Immature natural killer cell (primary cell): ENCODE data around the gene FLAD1. TPM values are rescaled to one million over a fixed set of nuclear protein-coding genes. Genes with fewer than 3 reads are reported as not detected.
"Not testable (repeated sequence)": the region's sequence is repeated elsewhere in the genome, so short reads cannot be mapped to it uniquely, and the experiment has no call there.

ENCODE experiments used
- DNase-seq, 3 donors: peaks; one replicate each; pipeline ENCODE4 v3.0.0; 2022; ENCODE audit warnings: mixed read lengths in 1 of 3
- H3K27ac Mint-ChIP-seq, 6 donors: one replicate each; pipeline ENCODE4 v1.8.0; 2020; ENCODE audit warnings: mixed read lengths in 6 of 6, mild to moderate bottlenecking in 5 of 6, inconsistent platforms in 4 of 6, moderate library complexity in 3 of 6
- H3K27me3 Mint-ChIP-seq, 3 donors: one replicate each; pipeline ENCODE4 v1.8.0; 2020 to 2021; ENCODE audit warnings: low read depth in 3 of 3, mild to moderate bottlenecking in 3 of 3, mixed read lengths in 3 of 3, moderate library complexity in 3 of 3, inconsistent platforms in 1 of 3
- H3K36me3 Mint-ChIP-seq, 3 donors: one replicate each; pipeline ENCODE4 v1.8.0; 2020; ENCODE audit warnings: mixed read lengths in 3 of 3, inconsistent platforms in 2 of 3, mild to moderate bottlenecking in 2 of 3
- H3K4me1 Mint-ChIP-seq, 2 donors: one replicate each; pipeline ENCODE4 v1.8.0; 2020; ENCODE audit warnings: inconsistent platforms in 2 of 2, mild to moderate bottlenecking in 2 of 2, mixed read lengths in 2 of 2, moderate library complexity in 1 of 2
- H3K4me3 Mint-ChIP-seq, 5 donors: one replicate each; pipeline ENCODE4 v1.8.0; 2020; ENCODE audit warnings: mild to moderate bottlenecking in 5 of 5, mixed read lengths in 5 of 5, inconsistent platforms in 3 of 5, moderate library complexity in 3 of 5
- H3K9me3 Mint-ChIP-seq, 6 donors: one replicate each; pipeline ENCODE4 v1.8.0; 2020; ENCODE audit warnings: mild to moderate bottlenecking in 6 of 6, mixed read lengths in 6 of 6, inconsistent platforms in 4 of 6, moderate library complexity in 3 of 6
- polyA plus RNA-seq, 3 donors: library from polyadenylated mRNA; unstranded; fragments of 300-500 nt; fragmentation: Illumina TruSeq; gene quantifications; one replicate each; pipeline ENCODE4 v1.2.3, GENCODE V29; 2021

The FLAD1 gene
- polyA plus RNA-seq, 3 donors from 2014 or later, result 40.9 to 99.7 (median 41.7) TPM

GRCh38 chr1:154975409-154976059 lies 7.6 kb upstream of the FLAD1 start:
- DNase-seq, result peak; percentile 65 to 68 (median 65)
- Mint-ChIP-seq H3K27ac (no peak overlapping the region), H3K36me3 (no peaks in the 10 kb centered on the region), H3K4me1 (peaks cover 0 to 22% of the 10 kb centered on the region in 2 donors), H3K27me3 (peaks cover 0 to 1% (median 0%) of the 10 kb centered on the region in 3 donors), H3K4me3 (no peak overlapping the region), H3K9me3 (no peaks in the 10 kb centered on the region)

DNA sequence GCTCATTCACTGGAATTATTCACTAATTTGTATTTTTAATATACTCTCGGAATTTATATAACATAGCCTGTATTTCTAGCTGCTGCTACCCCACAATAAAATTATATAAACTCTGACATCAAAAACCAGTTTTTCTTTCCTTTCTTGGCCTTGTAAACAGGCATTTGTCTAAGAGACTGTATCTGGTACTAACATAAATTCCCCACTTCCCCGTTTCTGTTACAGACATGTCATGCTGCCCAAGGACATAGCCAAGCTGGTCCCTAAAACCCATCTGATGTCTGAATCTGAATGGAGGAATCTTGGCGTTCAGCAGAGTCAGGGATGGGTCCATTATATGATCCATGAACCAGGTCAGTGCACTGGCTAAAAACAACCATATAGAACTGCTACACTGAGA lies 5.4 kb upstream of the FLAD1 start:
- not testable (repeated sequence) for H3K27me3 Mint-ChIP-seq, H3K4me1 Mint-ChIP-seq, H3K36me3 Mint-ChIP-seq, DNase-seq, H3K9me3 Mint-ChIP-seq
- peak overlapping the region in 2 of 6 donors; percentile 50 to 61 for H3K27ac Mint-ChIP-seq
- H3K4me3 Mint-ChIP-seq, result peak overlapping the region in 2 of 5 donors; percentile 22 to 54

GRCh38 chr1:154978360-154978759 lies 4.8 kb upstream of the FLAD1 start:
- H3K36me3 Mint-ChIP-seq, result no peaks in the 10 kb centered on the region
- H3K4me3 Mint-ChIP-seq, result no peak overlapping the region
- peaks cover 0 to 2% of the 10 kb centered on the region in 2 donors for H3K4me1 Mint-ChIP-seq
- no peaks in the 10 kb centered on the region for H3K9me3 Mint-ChIP-seq
- no peaks in the 10 kb centered on the region for H3K27me3 Mint-ChIP-seq
- no peak overlapping the region for H3K27ac Mint-ChIP-seq
- DNase-seq, result no peak

- Mint-ChIP-seq H3K4me1 (peaks cover 0 to 2% of the 10 kb centered on the region in 2 donors), H3K27ac (no peak overlapping the region), H3K27me3 (no peaks in the 10 kb centered on the region), H3K4me3 (no peak overlapping the region), H3K36me3 (no peaks in the 10 kb centered on the region), H3K9me3 (no peaks in the 10 kb centered on the region)
- DNase-seq, result no peak
Observed at GRCh38 chr1:154982341-154982740, 803 bp upstream of the FLAD1 start.

DNA sequence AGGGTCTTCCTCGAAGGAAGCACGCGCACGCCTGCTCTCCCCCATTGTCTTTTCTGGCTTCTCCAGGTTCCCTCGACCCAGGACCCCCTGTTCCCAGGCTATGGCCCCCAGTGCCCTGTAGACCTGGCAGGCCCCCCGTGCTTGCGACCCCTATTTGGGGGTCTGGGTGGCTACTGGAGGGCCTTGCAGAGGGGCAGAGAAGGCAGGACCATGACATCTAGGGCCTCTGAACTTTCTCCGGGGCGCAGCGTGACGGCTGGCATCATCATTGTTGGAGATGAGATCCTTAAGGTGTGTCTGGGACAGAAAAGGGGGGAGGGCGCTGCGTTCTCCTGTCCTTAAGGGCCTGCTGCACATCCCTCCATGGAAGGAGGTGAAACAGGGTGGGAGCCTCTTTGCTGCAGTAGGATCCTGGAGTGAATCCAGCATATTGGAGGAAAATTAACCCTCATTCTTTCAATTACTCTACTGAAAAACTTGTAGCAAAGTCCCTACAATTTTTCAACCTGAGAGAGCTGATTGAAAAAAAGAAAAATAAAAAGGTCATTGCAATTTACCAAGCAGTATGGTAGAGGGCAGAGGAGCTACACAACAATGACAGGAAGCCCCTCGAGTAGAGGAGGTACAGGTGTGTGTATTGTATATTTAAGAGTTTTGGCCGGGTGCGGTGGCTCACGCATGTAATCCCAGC lies 777 bp downstream of the FLAD1 start:
- no peak for DNase-seq
- Mint-ChIP-seq H3K27ac (peak overlapping the region in 1 of 6 donors; percentile 82), H3K9me3 (no peaks in the 10 kb centered on the region), H3K4me3 (no peak overlapping the region), H3K27me3 (peaks cover 0 to under 1% (median 0%) of the 10 kb centered on the region in 3 donors), H3K4me1 (peaks cover 2 to 9% of the 10 kb centered on the region in 2 donors), H3K36me3 (peaks cover 0 to 10% (median 1%) of the 10 kb centered on the region in 3 donors)

DNA sequence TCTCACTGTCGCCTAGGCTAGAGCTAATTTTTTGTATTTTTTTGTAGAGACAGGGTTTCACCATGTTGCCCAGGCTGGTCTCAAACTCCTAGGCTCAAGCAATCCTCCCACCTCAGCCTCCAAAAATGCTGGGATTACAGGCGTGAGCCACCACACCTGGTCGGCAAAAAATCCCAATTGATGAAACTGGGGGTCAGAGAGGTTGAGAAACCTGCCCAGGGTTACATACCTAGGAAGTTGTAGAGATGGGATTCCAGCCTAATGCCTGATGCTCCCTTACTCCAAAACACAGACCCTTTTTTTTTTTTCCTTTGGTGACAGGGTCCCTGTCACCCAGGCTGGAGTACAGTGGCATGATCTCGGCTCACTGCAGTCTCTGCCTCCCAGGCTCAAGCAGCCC lies 3.6 kb downstream of the FLAD1 start:
- not testable (repeated sequence) for DNase-seq, H3K4me3 Mint-ChIP-seq, H3K27me3 Mint-ChIP-seq, H3K27ac Mint-ChIP-seq, H3K9me3 Mint-ChIP-seq
- H3K4me1 Mint-ChIP-seq, result peaks cover 6 to 19% of the 10 kb centered on the region in 2 donors
- peaks cover 0 to 17% (median 3%) of the 10 kb centered on the region in 3 donors for H3K36me3 Mint-ChIP-seq

- Mint-ChIP-seq H3K4me3 (no peak overlapping the region), H3K4me1 (peaks cover 6 to 19% of the 10 kb centered on the region in 2 donors), H3K36me3 (peaks cover 0 to 17% (median 3%) of the 10 kb centered on the region in 3 donors), H3K27ac (no peak overlapping the region), H3K27me3 (peaks cover 0 to 2% (median 0%) of the 10 kb centered on the region in 3 donors), H3K9me3 (no peaks in the 10 kb centered on the region)
- no peak for DNase-seq
Observed at GRCh38 chr1:154987326-154987725, 4.2 kb downstream of the FLAD1 start.

- H3K9me3 Mint-ChIP-seq, result no peaks in the 10 kb centered on the region
- peaks cover 0 to 4% (median 0%) of the 10 kb centered on the region in 3 donors for H3K27me3 Mint-ChIP-seq
- DNase-seq, result no peak
- H3K4me3 Mint-ChIP-seq, result no peak overlapping the region
- peak overlapping the region in 1 of 6 donors; percentile 61 for H3K27ac Mint-ChIP-seq
- peaks cover 0 to 17% (median 3%) of the 10 kb centered on the region in 3 donors for H3K36me3 Mint-ChIP-seq
- peaks cover 6 to 19% of the 10 kb centered on the region in 2 donors for H3K4me1 Mint-ChIP-seq
Observed at GRCh38 chr1:154988058-154988954, 5.2 kb downstream of the FLAD1 start.

GRCh38 chr1:154989195-154989860 lies 6.2 kb downstream of the FLAD1 start:
- DNase-seq, result no peak
- Mint-ChIP-seq H3K27me3 (peaks cover 0 to 6% (median 0%) of the 10 kb centered on the region in 3 donors), H3K27ac (peak overlapping the region in 2 of 6 donors; percentile 29 to 61), H3K4me1 (peaks cover 6 to 19% of the 10 kb centered on the region in 2 donors), H3K9me3 (no peaks in the 10 kb centered on the region), H3K36me3 (peaks cover 0 to 17% (median 3%) of the 10 kb centered on the region in 3 donors), H3K4me3 (no peak overlapping the region)

DNA sequence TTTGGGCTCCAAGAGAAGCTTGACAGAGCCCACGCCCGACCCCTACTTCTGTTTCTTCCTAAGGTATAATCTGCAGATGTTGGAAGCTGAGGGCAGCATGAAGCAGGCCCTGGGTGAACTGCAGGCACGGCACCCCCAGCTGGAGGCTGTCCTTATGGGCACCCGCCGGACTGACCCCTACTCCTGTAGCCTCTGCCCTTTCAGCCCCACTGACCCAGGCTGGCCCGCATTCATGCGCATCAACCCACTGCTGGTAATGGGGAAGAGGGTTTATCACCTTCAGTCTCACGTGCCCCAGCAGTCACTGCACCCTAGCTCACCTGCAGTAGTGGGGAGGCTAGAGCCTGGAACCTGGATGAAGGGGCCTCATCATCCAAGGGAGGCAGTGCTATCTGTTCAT lies 7.1 kb downstream of the FLAD1 start:
- H3K27ac Mint-ChIP-seq, result no peak overlapping the region
- no peak overlapping the region for H3K4me3 Mint-ChIP-seq
- H3K27me3 Mint-ChIP-seq, result peaks cover 0 to 6% (median 0%) of the 10 kb centered on the region in 3 donors
- H3K9me3 Mint-ChIP-seq, result no peaks in the 10 kb centered on the region
- DNase-seq, result no peak
- H3K4me1 Mint-ChIP-seq, result peaks cover 6 to 19% of the 10 kb centered on the region in 2 donors
- H3K36me3 Mint-ChIP-seq, result peaks cover 0 to 17% (median 3%) of the 10 kb centered on the region in 3 donors

GRCh38 chr1:154992721-154993571 lies 9.8 kb downstream of the FLAD1 start:
- no peak overlapping the region for H3K27ac Mint-ChIP-seq
- H3K4me3 Mint-ChIP-seq, result no peak overlapping the region
- H3K36me3 Mint-ChIP-seq, result peaks cover 0 to 15% (median 3%) of the 10 kb centered on the region in 3 donors
- H3K4me1 Mint-ChIP-seq, result peaks cover 6 to 19% of the 10 kb centered on the region in 2 donors
- DNase-seq, result no peak
- H3K27me3 Mint-ChIP-seq, result peaks cover 0 to 6% (median 2%) of the 10 kb centered on the region in 3 donors
- no peaks in the 10 kb centered on the region for H3K9me3 Mint-ChIP-seq

GRCh38 chr1:154993572-154994268 lies 10.6 kb downstream of the FLAD1 start, which contains the start of gene LENEP:
Gene LENEP, plus strand, starts transcription at chr1:154993586. Its CDS starts 22 bp downstream, at chr1:154993608.
- no peaks in the 10 kb centered on the region for H3K9me3 Mint-ChIP-seq
- H3K4me3 Mint-ChIP-seq, result no peak within 1 kb of the TSS
- no peak within 1 kb of the TSS for H3K27ac Mint-ChIP-seq
- DNase-seq, result no peak
- H3K4me1 Mint-ChIP-seq, result peaks cover 10 to 13% of the 10 kb centered on the region in 2 donors
- peaks cover 0 to 9% (median 3%) of the 10 kb centered on the region in 3 donors for H3K36me3 Mint-ChIP-seq
- peaks cover 0 to 6% (median 2%) of the 10 kb centered on the region in 3 donors for H3K27me3 Mint-ChIP-seq
